Measurements from ENCODE around the gene RNU6-1.

RNU6-1 gene

DNA sequence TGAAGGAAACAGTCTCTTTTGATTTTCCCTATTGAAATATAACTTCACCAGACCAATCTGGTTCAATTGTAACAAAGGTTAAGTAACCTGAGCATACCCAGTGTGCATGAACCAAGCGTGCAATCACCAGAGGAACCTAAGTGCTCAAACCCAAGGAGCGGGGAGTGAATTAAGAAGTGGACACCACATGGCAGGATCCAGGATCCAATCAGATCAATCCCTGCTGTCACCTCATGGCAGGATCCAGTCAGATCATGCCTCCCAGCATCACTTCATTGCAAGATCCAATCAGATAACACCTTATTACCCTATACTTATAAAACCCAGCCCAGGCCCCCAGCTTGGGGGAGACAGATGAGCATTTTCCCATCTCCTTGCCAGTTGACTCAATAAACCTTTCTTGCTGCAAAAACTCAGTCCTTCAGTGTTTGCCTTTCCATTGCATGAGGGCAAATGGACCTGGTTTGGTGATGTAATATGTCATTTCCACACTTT is 38.9 kb upstream of the RNU6-1 start:
- no peak overlapping the region for H3K9ac ChIP-seq (ENCODE audit: low read depth, low read length)

DNA sequence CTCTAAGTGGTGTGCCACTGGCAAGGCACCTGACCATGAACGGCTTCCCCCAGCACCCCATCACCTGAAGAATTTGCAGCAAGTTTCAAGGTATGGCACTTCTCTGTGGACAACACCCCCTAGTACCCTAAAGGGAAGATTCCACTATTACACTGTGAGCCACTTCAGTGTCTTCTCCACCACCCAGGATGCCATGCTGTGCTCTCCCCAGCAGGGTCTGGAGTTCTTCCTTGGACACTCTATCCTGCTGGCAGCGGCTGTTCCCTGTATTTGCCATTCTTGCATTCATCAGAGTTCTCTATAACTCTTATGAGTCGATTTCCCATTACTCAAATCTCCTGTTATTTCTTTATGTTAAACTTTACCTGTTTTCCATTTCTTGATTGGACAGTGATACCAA is 33.9 kb upstream of the RNU6-1 start:
- H3K36me3 ChIP-seq (ENCODE audit: insufficient read depth, low read length): no peaks in the 10 kb centered on the region
- H3K9me3 ChIP-seq (replicated peaks; ENCODE audit: low read length): no peaks in the 10 kb centered on the region

More for the DNA sequence above, 38.9 kb upstream of the RNU6-1 start:
- H3K4me1 ChIP-seq (ENCODE audit: control insufficient read depth, insufficient read depth, low read length): no peaks in the 10 kb centered on the region
- H3K9me3 ChIP-seq (replicated peaks; ENCODE audit: low read length): no peaks in the 10 kb centered on the region
- H3K4me2 ChIP-seq (ENCODE audit: low read length): no peak overlapping the region
- H3K4me3 ChIP-seq (ENCODE audit: low read length): no peak overlapping the region
- H3K27me3 ChIP-seq (ENCODE audit: control insufficient read depth, insufficient read depth, low read length): peaks cover 3% of the 10 kb centered on the region
- no peaks in the 10 kb centered on the region for H3K36me3 ChIP-seq (ENCODE audit: insufficient read depth, low read length)

DNA sequence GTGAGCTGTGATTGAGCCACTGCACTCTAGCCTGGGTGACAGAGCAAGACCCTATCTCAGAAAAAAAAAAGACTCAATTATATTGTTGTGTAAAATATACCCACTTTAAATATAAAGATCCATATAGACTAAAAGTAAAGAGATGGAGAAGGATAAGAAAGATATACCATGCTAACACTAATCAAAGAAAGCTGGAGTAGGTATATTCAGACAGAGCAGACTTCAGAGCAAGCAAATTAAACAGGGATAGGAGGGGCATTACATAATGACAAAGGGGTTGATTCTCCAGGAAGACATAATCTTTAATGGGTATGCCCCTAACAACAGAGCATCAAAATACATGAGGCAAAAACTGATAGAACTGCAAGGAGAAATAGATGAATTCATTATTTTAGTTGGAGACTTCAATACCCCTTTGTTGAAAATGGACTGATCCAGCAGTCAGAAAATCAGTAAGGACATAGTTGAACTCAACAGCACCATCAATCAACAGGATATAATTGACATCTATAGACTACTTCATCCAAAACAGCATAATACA is 31.1 kb upstream of the RNU6-1 start:
- Histone ChIP-seq H3K36me3 (ENCODE audit: insufficient read depth, low read length) (no peaks in the 10 kb centered on the region), H3K4me3 (ENCODE audit: low read length) (no peak overlapping the region), H3K4me1 (ENCODE audit: control insufficient read depth, insufficient read depth, low read length) (no peaks in the 10 kb centered on the region), H3K9ac (ENCODE audit: low read depth, low read length) (no peak overlapping the region), H3K9me3 (replicated peaks; ENCODE audit: low read length) (no peaks in the 10 kb centered on the region), H3K27me3 (ENCODE audit: control insufficient read depth, insufficient read depth, low read length) (peaks cover 16% of the 10 kb centered on the region), H3K4me2 (ENCODE audit: low read length) (no peak overlapping the region)

More for the DNA sequence above, 33.9 kb upstream of the RNU6-1 start:
- no peaks in the 10 kb centered on the region for H3K4me1 ChIP-seq (ENCODE audit: control insufficient read depth, insufficient read depth, low read length)
- no peak overlapping the region for H3K4me2 ChIP-seq (ENCODE audit: low read length)
- H3K27me3 ChIP-seq (ENCODE audit: control insufficient read depth, insufficient read depth, low read length): peaks cover 13% of the 10 kb centered on the region
- no peak overlapping the region for H3K4me3 ChIP-seq (ENCODE audit: low read length)
- no peak overlapping the region for H3K9ac ChIP-seq (ENCODE audit: low read depth, low read length)

DNA sequence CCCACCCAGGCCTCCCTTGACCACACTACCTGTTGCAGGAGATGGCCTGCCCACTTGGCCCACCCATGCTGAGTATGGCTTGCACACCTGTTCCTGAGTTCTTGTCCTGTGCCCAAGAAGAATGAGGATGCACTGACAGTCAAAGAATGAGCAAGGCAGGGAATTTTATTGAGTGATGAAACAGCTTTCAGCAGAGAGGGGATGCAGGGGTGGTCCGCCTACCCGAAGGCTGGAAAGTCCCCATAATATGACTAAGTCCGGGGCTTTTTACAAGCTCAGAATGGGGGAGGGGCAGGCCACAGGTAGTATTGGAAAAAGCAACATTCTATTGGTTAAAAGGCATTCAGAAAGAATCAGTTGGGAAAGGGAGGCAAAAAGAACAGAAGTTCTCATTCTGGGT is 29.9 kb upstream of the RNU6-1 start:
- no peaks in the 10 kb centered on the region for H3K36me3 ChIP-seq (ENCODE audit: insufficient read depth, low read length)
- H3K4me1 ChIP-seq (ENCODE audit: control insufficient read depth, insufficient read depth, low read length): no peaks in the 10 kb centered on the region
- H3K4me3 ChIP-seq (ENCODE audit: low read length): no peak overlapping the region
- H3K9ac ChIP-seq (ENCODE audit: low read depth, low read length): no peak overlapping the region
- peaks cover 16% of the 10 kb centered on the region for H3K27me3 ChIP-seq (ENCODE audit: control insufficient read depth, insufficient read depth, low read length)
- no peaks in the 10 kb centered on the region for H3K9me3 ChIP-seq (replicated peaks; ENCODE audit: low read length)
- H3K4me2 ChIP-seq (ENCODE audit: low read length): no peak overlapping the region

DNA sequence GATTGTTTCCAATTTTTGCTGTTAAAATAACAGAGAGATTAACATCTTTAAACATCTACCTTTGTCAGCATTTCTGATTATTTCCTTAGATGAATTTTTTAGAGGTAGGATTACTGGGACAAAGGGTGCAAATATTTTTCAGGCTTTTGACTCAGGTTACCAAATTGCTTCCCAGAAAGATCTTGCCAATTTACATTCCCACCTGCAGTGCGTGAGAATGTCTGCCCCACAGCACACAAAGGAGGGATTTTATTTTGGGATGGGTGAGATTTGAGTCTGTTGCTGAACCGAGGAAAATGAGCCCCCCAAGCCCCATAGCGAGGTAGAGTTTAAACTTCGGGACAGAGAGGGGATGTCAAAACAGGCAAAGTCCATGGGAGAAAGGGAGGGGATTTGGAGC is 25.9 kb upstream of the RNU6-1 start:
- H3K4me2 ChIP-seq (ENCODE audit: low read length): no peak overlapping the region
- no peaks in the 10 kb centered on the region for H3K9me3 ChIP-seq (replicated peaks; ENCODE audit: low read length)
- no peak overlapping the region for H3K9ac ChIP-seq (ENCODE audit: low read depth, low read length)
- no peaks in the 10 kb centered on the region for H3K36me3 ChIP-seq (ENCODE audit: insufficient read depth, low read length)
- H3K4me1 ChIP-seq (ENCODE audit: control insufficient read depth, insufficient read depth, low read length): peaks cover 10% of the 10 kb centered on the region
- no peak overlapping the region for H3K4me3 ChIP-seq (ENCODE audit: low read length)
- H3K27me3 ChIP-seq (ENCODE audit: control insufficient read depth, insufficient read depth, low read length): peaks cover 6% of the 10 kb centered on the region

DNA sequence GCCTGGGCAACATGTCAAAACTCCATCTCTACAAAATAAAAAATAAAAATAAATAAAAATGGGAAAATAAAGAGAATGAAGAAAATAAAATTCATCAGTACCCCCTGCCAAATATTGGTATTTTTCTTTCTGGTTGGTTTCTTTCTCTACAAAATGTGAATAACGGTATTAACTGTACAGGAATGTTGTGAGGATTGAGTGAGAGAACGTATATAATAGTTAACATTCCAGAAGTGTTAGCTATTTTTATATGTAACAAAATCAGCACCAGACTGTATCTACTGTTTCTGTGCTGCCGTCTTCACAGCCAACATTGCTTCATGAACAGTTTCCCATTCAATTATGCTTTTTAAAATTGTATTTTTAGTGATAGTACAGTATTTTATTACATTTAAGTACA is 25.5 kb upstream of the RNU6-1 start:
- Histone ChIP-seq H3K4me1 (ENCODE audit: control insufficient read depth, insufficient read depth, low read length) (peaks cover 10% of the 10 kb centered on the region), H3K27me3 (ENCODE audit: control insufficient read depth, insufficient read depth, low read length) (peaks cover 6% of the 10 kb centered on the region), H3K36me3 (ENCODE audit: insufficient read depth, low read length) (no peaks in the 10 kb centered on the region), H3K4me3 (ENCODE audit: low read length) (no peak overlapping the region), H3K4me2 (ENCODE audit: low read length) (no peak overlapping the region), H3K9me3 (replicated peaks; ENCODE audit: low read length) (no peaks in the 10 kb centered on the region), H3K9ac (ENCODE audit: low read depth, low read length) (no peak overlapping the region)

DNA sequence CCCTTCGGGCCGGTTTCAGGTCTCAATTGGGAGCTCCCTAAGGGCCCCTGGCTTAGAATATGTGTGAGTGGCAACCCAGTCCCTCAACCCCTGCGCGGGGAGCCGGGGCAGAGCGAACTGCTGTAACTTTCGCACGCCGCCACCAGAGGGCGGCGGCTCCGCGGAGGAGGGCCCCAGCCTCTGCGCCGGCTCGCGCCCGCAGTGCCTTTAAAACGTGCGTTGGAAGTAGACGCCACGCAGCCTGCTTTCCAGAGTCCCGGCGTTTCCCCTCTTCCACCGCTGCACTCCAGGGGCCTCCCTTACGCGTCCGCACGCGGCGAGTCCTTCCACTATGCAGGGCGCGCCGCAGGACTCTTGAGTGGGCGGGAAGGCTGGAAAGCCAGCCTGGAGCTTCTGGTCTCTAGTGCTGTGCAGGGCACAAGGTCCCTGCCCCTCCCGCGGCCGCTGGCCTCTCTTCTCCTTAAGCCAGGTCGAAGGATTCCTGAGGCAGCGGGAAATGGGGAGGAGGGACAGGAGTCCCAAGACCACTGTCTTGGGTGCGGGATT is 23.7 kb upstream of the RNU6-1 start:
- Histone ChIP-seq H3K9me3 (replicated peaks; ENCODE audit: low read length) (no peaks in the 10 kb centered on the region), H3K4me3 (ENCODE audit: low read length) (peak overlapping the region; percentile 65), H3K4me2 (ENCODE audit: low read length) (peak overlapping the region; percentile 88), H3K9ac (ENCODE audit: low read depth, low read length) (peak overlapping the region; percentile 56), H3K4me1 (ENCODE audit: control insufficient read depth, insufficient read depth, low read length) (peaks cover 10% of the 10 kb centered on the region), H3K27me3 (ENCODE audit: control insufficient read depth, insufficient read depth, low read length) (peaks cover 6% of the 10 kb centered on the region), H3K36me3 (ENCODE audit: insufficient read depth, low read length) (no peaks in the 10 kb centered on the region)

DNA sequence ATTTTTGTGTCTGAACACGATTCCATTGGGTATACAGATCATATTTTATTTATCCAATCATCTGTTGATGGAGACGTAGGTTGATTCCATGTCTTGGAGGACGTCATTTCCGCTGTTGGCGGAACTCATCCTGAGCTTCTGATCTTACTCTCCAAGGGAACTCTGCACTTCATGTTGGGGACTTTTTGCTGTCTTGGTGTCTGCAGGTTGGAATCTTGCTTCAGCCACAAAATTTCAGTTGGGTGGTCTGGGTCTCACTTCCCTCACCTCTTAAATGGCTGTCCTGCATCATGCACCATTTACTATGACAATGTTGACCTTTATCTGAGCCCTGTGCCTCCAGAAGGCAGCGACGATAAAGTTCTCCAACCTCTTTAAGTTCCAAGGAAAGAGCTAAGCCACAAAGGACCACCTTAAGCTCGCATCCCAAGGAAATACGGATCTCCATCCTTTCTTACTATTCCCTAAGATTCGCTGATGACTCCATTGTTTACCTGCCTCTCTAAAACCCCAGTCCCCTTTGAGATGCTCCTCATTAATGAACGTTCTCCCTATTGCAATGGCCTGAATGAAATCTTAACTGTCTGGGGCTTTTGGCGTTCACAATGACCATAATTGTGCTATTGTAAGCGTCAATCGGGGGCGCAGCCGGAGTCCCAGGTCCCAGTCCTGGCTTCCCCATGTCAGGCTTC is 23.1 kb upstream of the RNU6-1 start:
- Histone ChIP-seq H3K36me3 (ENCODE audit: insufficient read depth, low read length) (no peaks in the 10 kb centered on the region), H3K4me1 (ENCODE audit: control insufficient read depth, insufficient read depth, low read length) (peaks cover 10% of the 10 kb centered on the region), H3K9ac (ENCODE audit: low read depth, low read length) (peak overlapping the region; percentile 56), H3K4me2 (ENCODE audit: low read length) (peak overlapping the region; percentile 88), H3K9me3 (replicated peaks; ENCODE audit: low read length) (no peaks in the 10 kb centered on the region), H3K4me3 (ENCODE audit: low read length) (peak overlapping the region; percentile 65), H3K27me3 (ENCODE audit: control insufficient read depth, insufficient read depth, low read length) (peaks cover 3% of the 10 kb centered on the region)

DNA sequence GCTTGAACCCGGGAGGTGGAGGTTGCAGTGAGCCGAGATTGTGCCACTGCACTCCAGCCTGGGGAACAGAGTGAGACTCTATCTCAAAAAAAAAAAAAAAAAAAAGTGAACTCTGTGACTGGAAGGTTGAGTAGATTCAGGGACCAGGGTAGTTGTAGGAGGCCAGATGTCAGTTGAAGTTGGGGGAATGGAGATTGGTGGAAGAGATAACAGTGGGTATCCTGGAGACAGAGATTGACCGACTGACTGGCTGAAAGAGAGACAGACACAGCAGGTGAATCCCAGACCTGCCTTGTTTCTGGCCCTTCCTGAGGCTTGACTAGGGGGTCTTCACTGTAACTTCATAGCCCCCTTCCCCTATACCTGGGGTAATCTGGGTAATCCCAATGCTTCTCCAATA is 22.1 kb upstream of the RNU6-1 start:
- peaks cover 10% of the 10 kb centered on the region for H3K4me1 ChIP-seq (ENCODE audit: control insufficient read depth, insufficient read depth, low read length)
- H3K4me3 ChIP-seq (ENCODE audit: low read length): no peak overlapping the region
- H3K36me3 ChIP-seq (ENCODE audit: insufficient read depth, low read length): no peaks in the 10 kb centered on the region
- H3K27me3 ChIP-seq (ENCODE audit: control insufficient read depth, insufficient read depth, low read length): peaks cover 3% of the 10 kb centered on the region
- no peaks in the 10 kb centered on the region for H3K9me3 ChIP-seq (replicated peaks; ENCODE audit: low read length)
- H3K4me2 ChIP-seq (ENCODE audit: low read length): no peak overlapping the region
- H3K9ac ChIP-seq (ENCODE audit: low read depth, low read length): no peak overlapping the region

DNA sequence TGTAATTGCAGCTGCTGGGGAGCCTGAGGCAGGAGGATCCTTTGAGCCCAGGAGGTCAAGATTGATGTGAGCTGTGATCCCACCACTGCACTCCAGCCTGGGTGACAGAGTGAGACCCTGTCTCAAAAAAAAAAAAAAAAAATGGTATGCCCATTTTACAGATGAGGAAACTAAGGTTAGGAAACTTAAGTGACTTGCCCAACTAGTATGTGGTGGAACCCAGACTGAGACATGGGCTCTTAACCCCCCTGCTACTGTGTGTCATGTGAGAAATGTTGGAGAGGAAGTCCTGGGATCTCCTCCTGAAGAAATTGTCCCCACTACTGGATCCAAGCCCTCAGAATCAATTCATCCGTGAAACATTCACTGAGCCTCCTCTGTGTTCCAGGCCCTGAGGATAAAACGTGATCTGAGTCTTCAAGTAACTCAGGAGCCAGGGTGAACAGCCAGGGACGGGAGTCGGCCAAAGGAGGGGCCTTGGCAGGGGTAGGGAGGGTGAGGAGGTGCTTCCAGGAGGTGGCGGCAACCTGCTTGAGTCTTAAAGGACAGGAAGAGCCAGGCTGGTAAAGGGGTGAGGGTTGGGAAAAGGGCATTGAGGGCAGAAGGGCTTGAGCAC is 19.6 kb upstream of the RNU6-1 start:
- H3K27me3 ChIP-seq (ENCODE audit: control insufficient read depth, insufficient read depth, low read length): peaks cover 3% of the 10 kb centered on the region
- no peaks in the 10 kb centered on the region for H3K9me3 ChIP-seq (replicated peaks; ENCODE audit: low read length)
- peaks cover 10% of the 10 kb centered on the region for H3K4me1 ChIP-seq (ENCODE audit: control insufficient read depth, insufficient read depth, low read length)
- H3K4me2 ChIP-seq (ENCODE audit: low read length): no peak overlapping the region
- H3K9ac ChIP-seq (ENCODE audit: low read depth, low read length): no peak overlapping the region
- H3K4me3 ChIP-seq (ENCODE audit: low read length): no peak overlapping the region
- no peaks in the 10 kb centered on the region for H3K36me3 ChIP-seq (ENCODE audit: insufficient read depth, low read length)

DNA sequence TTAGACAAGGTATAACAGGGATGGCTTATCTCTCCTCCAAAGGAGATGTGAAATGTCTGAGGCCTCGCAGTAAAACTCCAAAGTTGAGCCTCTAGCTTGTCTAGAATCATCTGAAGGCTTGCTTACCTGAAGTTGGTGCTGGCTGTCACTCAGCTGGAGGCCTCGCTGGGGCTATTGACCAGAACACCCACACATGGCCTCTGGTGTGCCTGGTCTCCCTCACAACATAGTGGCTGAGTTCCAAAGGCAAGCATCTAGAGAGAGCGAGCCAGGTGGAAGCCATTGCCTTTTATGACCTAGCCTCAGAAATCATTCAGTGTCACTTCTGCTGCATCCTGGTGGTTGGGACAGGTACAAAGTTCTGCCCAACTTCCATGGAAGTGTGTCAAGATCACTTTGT is 17.4 kb upstream of the RNU6-1 start:
- H3K36me3 ChIP-seq (ENCODE audit: insufficient read depth, low read length): no peaks in the 10 kb centered on the region
- H3K9ac ChIP-seq (ENCODE audit: low read depth, low read length): no peak overlapping the region
- H3K4me2 ChIP-seq (ENCODE audit: low read length): no peak overlapping the region
- peaks cover 3% of the 10 kb centered on the region for H3K27me3 ChIP-seq (ENCODE audit: control insufficient read depth, insufficient read depth, low read length)
- H3K9me3 ChIP-seq (replicated peaks; ENCODE audit: low read length): no peaks in the 10 kb centered on the region
- no peak overlapping the region for H3K4me3 ChIP-seq (ENCODE audit: low read length)
- no peaks in the 10 kb centered on the region for H3K4me1 ChIP-seq (ENCODE audit: control insufficient read depth, insufficient read depth, low read length)
